Upper lobe of left lung (tissue), 6 donors: Measurements from ENCODE around the gene SALL1. TPM values are rescaled to one million over a fixed set of nuclear protein-coding genes. Genes with fewer than 3 reads are reported as not detected.

Experiments used
- ATAC-seq, 2 donors: fragments of 200-7000 bp; cut with Tn5 transposase; one replicate each; pipeline ENCODE4 v1.9.1; 2022; ENCODE audit warnings: mild to moderate bottlenecking in 2 of 2, moderate library complexity in 2 of 2; ENCODE audit not compliant: low FRiP score in 2 of 2
- DNase-seq, 2 donors: peaks; one replicate each; pipeline ENCODE4 v3.0.0-alpha.2; 2019 to 2020
- H3K27ac ChIP-seq, 4 donors: fragments of 200-600 bp; sonication (generic); one replicate each; pipeline ENCODE4 v1.5.1; 2016 to 2019
- H3K27me3 ChIP-seq, 4 donors: fragments of 200-600 bp; sonication (generic); one replicate each; pipeline ENCODE4 v1.5.1; 2017 to 2019
- H3K36me3 ChIP-seq, 4 donors: fragments of 200-600 bp; sonication (generic); one replicate each; pipeline ENCODE4 v1.5.1; 2016 to 2019
- H3K4me1 ChIP-seq, 4 donors: fragments of 200-600 bp; sonication (generic); one replicate each; pipeline ENCODE4 v1.5.1; 2018 to 2019
- H3K4me3 ChIP-seq, 4 donors: fragments of 200-600 bp; sonication (generic); one replicate each; pipeline ENCODE4 v1.5.1; 2017 to 2019; ENCODE audit warnings: mild to moderate bottlenecking in 2 of 4, moderate library complexity in 1 of 4
- H3K9me3 ChIP-seq, 4 donors: fragments of 200-600 bp; sonication (generic); one replicate each; pipeline ENCODE4 v1.5.1; 2018 to 2019
- CTCF ChIP-seq, 6 experiments: fragments of 450-650 bp in 4 of 6; fragments of 200-600 bp in 2 of 6; sonication (generic) in 2 of 6; IDR thresholded peaks; one replicate each; pipeline ENCODE4 v1.5.1; 2016 to 2019; ENCODE audit warnings: antibody characterized with exemption in 6 of 6
- EP300 ChIP-seq, 4 donors: sonication (generic); formaldehyde crosslinking; IDR thresholded peaks; one replicate each; pipeline ENCODE4 v1.5.1; 2017; ENCODE audit warnings: antibody characterized with exemption in 4 of 4, control low read depth in 2 of 4
- POLR2A ChIP-seq, 4 donors: fragments of 450-650 bp; IDR thresholded peaks; one replicate each; pipeline ENCODE4 v1.5.1; 2016 to 2017; ENCODE audit warnings: antibody characterized with exemption in 4 of 4, mild to moderate bottlenecking in 2 of 4
- POLR2AphosphoS5 ChIP-seq, 2 donors: sonication (generic); formaldehyde crosslinking; IDR thresholded peaks; one replicate each; pipeline ENCODE4 v1.5.1; 2017; ENCODE audit warnings: antibody characterized with exemption in 2 of 2
- WGBS, 2 donors: methylation state at CpG; one replicate each; pipeline ENCODE4 v1.1.5; 2017 to 2018; 5-methylcytosine and 5-hydroxymethylcytosine counted together
- total RNA-seq, 6 donors: library from RNA; depleted of rRNA in 4 of 6; stranded (reverse); fragments of >200 nt in 4 of 6; gene quantifications; one replicate each; pipeline versions ENCODE4 v1.1.0 to v1.2.1, GENCODE V29; 2016 to 2021
- donor health status: DM: no; HTN: no; CAD: no; lungs with moderate emphysema.
- donor health status: DM: no; HTN: yes; CAD: no; lungs with severe emphysema.

The SALL1 gene
- total RNA-seq, 6 donors from 2014 or later: 0.10 to 0.23 TPM; not detected in 4

GRCh38 chr16:51111759-51112158 is 39.3 kb downstream of the SALL1 start:
- no peaks in the 10 kb centered on the region for H3K4me1 ChIP-seq
- peaks cover 0 to 4% (median 0%) of the 10 kb centered on the region in 4 donors for H3K27me3 ChIP-seq
- DNase-seq: no peak
- no peaks in the 10 kb centered on the region for H3K36me3 ChIP-seq
- no peaks in the 10 kb centered on the region for H3K9me3 ChIP-seq
- no peak for ATAC-seq
- no peak overlapping the region for H3K27ac ChIP-seq
- WGBS, 2 donors: 22 to 32% methylated on average over 6 of the region's 6 CpGs
- no peak overlapping the region for H3K4me3 ChIP-seq
- no peak for TF ChIP-seq POLR2AphosphoS5 (IDR thresholded peaks at IDR 0.05)
- no peak for TF ChIP-seq CTCF (IDR thresholded peaks at IDR 0.05)
- no peak for TF ChIP-seq POLR2A (IDR thresholded peaks at IDR 0.05)
- TF ChIP-seq EP300 (IDR thresholded peaks at IDR 0.05): no peak

- Histone ChIP-seq H3K4me3 (no peak overlapping the region), H3K27ac (no peak overlapping the region), H3K36me3 (no peaks in the 10 kb centered on the region), H3K27me3 (peaks cover 0 to 4% (median 0%) of the 10 kb centered on the region in 4 donors), H3K4me1 (no peaks in the 10 kb centered on the region), H3K9me3 (no peaks in the 10 kb centered on the region)
- DNase-seq (no peak), ATAC-seq (no peak)
- TF ChIP-seq CTCF (IDR thresholded peaks at IDR 0.05) (no peak), POLR2A (IDR thresholded peaks at IDR 0.05) (no peak), EP300 (IDR thresholded peaks at IDR 0.05) (no peak), POLR2AphosphoS5 (IDR thresholded peaks at IDR 0.05) (no peak)
- 67 to 76% methylated on average over 3 of the region's 3 CpGs for WGBS, 2 donors
Observed at GRCh38 chr16:51110700-51111157, 40.3 kb downstream of the SALL1 start.

- Histone ChIP-seq H3K4me1 (no peaks in the 10 kb centered on the region), H3K27me3 (peaks cover 0 to 4% (median 0%) of the 10 kb centered on the region in 4 donors), H3K4me3 (no peak overlapping the region), H3K9me3 (no peaks in the 10 kb centered on the region), H3K27ac (no peak overlapping the region), H3K36me3 (no peaks in the 10 kb centered on the region)
- WGBS, 2 donors: 79 to 90% methylated on average over 2 of the region's 2 CpGs
- TF ChIP-seq POLR2A (IDR thresholded peaks at IDR 0.05) (no peak), POLR2AphosphoS5 (IDR thresholded peaks at IDR 0.05) (no peak), EP300 (IDR thresholded peaks at IDR 0.05) (no peak), CTCF (IDR thresholded peaks at IDR 0.05) (no peak)
- no peak for DNase-seq
- ATAC-seq: no peak
Observed at GRCh38 chr16:51109173-51109572, 41.9 kb downstream of the SALL1 start.

- DNase-seq: no peak
- Histone ChIP-seq H3K27ac (no peak overlapping the region), H3K36me3 (no peaks in the 10 kb centered on the region), H3K4me1 (no peaks in the 10 kb centered on the region), H3K9me3 (no peaks in the 10 kb centered on the region), H3K27me3 (no peaks in the 10 kb centered on the region), H3K4me3 (no peak overlapping the region)
- TF ChIP-seq CTCF (IDR thresholded peaks at IDR 0.05) (no peak), POLR2AphosphoS5 (IDR thresholded peaks at IDR 0.05) (no peak), EP300 (IDR thresholded peaks at IDR 0.05) (no peak), POLR2A (IDR thresholded peaks at IDR 0.05) (no peak)
- ATAC-seq: no peak
- 100% methylated on average over 2 of the region's 2 CpGs for WGBS, 2 donors
Observed at GRCh38 chr16:51107742-51108141, 43.3 kb downstream of the SALL1 start.

GRCh38 chr16:51106535-51106934 is 44.5 kb downstream of the SALL1 start:
- H3K27ac ChIP-seq: no peak overlapping the region
- no peaks in the 10 kb centered on the region for H3K27me3 ChIP-seq
- no peaks in the 10 kb centered on the region for H3K9me3 ChIP-seq
- no peak overlapping the region for H3K4me3 ChIP-seq
- 79 to 87% methylated on average over 2 of the region's 2 CpGs for WGBS, 2 donors
- ATAC-seq (no peak), DNase-seq (no peak)
- TF ChIP-seq POLR2AphosphoS5 (IDR thresholded peaks at IDR 0.05): no peak
- TF ChIP-seq EP300 (IDR thresholded peaks at IDR 0.05): no peak
- TF ChIP-seq CTCF (IDR thresholded peaks at IDR 0.05): no peak
- TF ChIP-seq POLR2A (IDR thresholded peaks at IDR 0.05): no peak
- H3K4me1 ChIP-seq: no peaks in the 10 kb centered on the region
- H3K36me3 ChIP-seq: no peaks in the 10 kb centered on the region
